PC-3 (cell line): ENCODE results near the gene GSTCD. TPM values are rescaled to one million over a fixed set of nuclear protein-coding genes. Genes with fewer than 3 reads are reported as not detected.
A peak's percentile ranks its signal among the peaks of the same experiment; 100 is the strongest.

ENCODE experiments used
- ATAC-seq: fragments of 200-7000 bp; cut with Tn5 transposase; 2 replicates; pipeline ENCODE4 v1.9.1; 2020; ENCODE audit warnings: mild to moderate bottlenecking, moderate library complexity
- BruUV-seq: library from RNA; stranded (reverse); fragments of 400-500 nt; replicated peaks from 2 replicates; lab custom pipeline; 2021; lab: Mats Ljungman, UMichigan
- CTCF ChIA-PET: fragments of 300-600 bp; sonication (Branson Sonifier 250); formaldehyde crosslinking; loops from one replicate; lab custom pipeline; 2022; ENCODE audit warnings: antibody characterized with exemption; lab: Charles Lee
- POLR2A ChIA-PET: fragments of 300-600 bp; sonication (Branson Sonifier 250); formaldehyde crosslinking; loops from one replicate; lab custom pipeline; 2022; ENCODE audit warnings: antibody characterized with exemption; ENCODE audit not compliant: unreplicated experiment; lab: Charles Lee
- DNase-seq: peaks from one replicate; pipeline ENCODE4 v3.0.0-alpha.2; 2015
- H2AFZ ChIP-seq: fragments of 300-600 bp; sonication (generic); 2 replicates; pipeline ENCODE4 v1.6.0; 2016; ENCODE audit warnings: antibody characterized with exemption, low read length
- H3F3A ChIP-seq: fragments of 300-600 bp; sonication (generic); one replicate; pipeline ENCODE4 v1.6.0; 2017; ENCODE audit warnings: antibody characterized with exemption, low read length, control low read depth, mild to moderate bottlenecking; ENCODE audit not compliant: unreplicated experiment
- H3K27ac ChIP-seq: fragments of 300-600 bp; sonication (generic); 2 replicates; pipeline ENCODE4 v1.5.1; 2016; ENCODE audit warnings: mild to moderate bottlenecking, low read length
- H3K27me3 ChIP-seq: fragments of 300-600 bp; sonication (generic); 2 replicates; pipeline ENCODE4 v1.6.1; 2016; ENCODE audit warnings: low read length, mixed read lengths
- H3K36me3 ChIP-seq: fragments of 300-600 bp; sonication (generic); 2 replicates; pipeline ENCODE4 v1.6.1; 2016; ENCODE audit warnings: low read depth, mixed run types, low read length, mixed read lengths
- H3K4me1 ChIP-seq: fragments of 300-600 bp; sonication (generic); 2 replicates; pipeline ENCODE4 v1.5.1; 2016; ENCODE audit warnings: low read length; ENCODE audit not compliant: insufficient read depth
- H3K4me2 ChIP-seq: fragments of 300-600 bp; sonication (generic); 2 replicates; pipeline ENCODE4 v1.6.0; 2016; ENCODE audit warnings: low read length
- H3K4me3 ChIP-seq: fragments of 300-600 bp; sonication (generic); 2 replicates; pipeline ENCODE4 v1.5.1; 2016; ENCODE audit warnings: mild to moderate bottlenecking, low read length, mixed read lengths
- H3K79me2 ChIP-seq: fragments of 300-600 bp; sonication (generic); 2 replicates; pipeline ENCODE4 v1.6.1; 2017; ENCODE audit warnings: low read length, mixed read lengths
- H3K9ac ChIP-seq: fragments of 300-600 bp; sonication (generic); 2 replicates; pipeline ENCODE4 v1.6.0; 2016; ENCODE audit warnings: mild to moderate bottlenecking, low read length
- H3K9me2 ChIP-seq: fragments of 300-600 bp; sonication (generic); replicated peaks from 2 replicates; pipeline ENCODE4 v1.6.1; 2016; ENCODE audit warnings: mixed run types, low read length, mixed read lengths
- H3K9me3 ChIP-seq: fragments of 300-600 bp; sonication (generic); 2 replicates; pipeline ENCODE4 v1.6.1; 2016; ENCODE audit warnings: low read length, mixed read lengths
- H4K20me1 ChIP-seq: fragments of 300-600 bp; sonication (generic); 2 replicates; pipeline ENCODE4 v1.6.1; 2016; ENCODE audit warnings: low read length, mixed read lengths
- CTCF ChIP-seq: fragments of 300-600 bp; sonication (generic); conservative IDR thresholded peaks from 2 replicates; pipeline ENCODE4 v1.5.1; 2017; ENCODE audit warnings: antibody characterized with exemption, low read depth, mild to moderate bottlenecking, low read length
- EZH2 ChIP-seq: fragments of 300-600 bp; sonication (generic); IDR thresholded peaks from one replicate; pipeline ENCODE4 v1.6.1; 2017; ENCODE audit warnings: antibody characterized with exemption, mild to moderate bottlenecking, low read length; ENCODE audit not compliant: unreplicated experiment
- EZH2phosphoT487 ChIP-seq: fragments of 300-600 bp; sonication (generic); IDR thresholded peaks from 2 replicates; pipeline ENCODE4 v1.6.1; 2018; ENCODE audit warnings: mild to moderate bottlenecking, antibody characterized with exemption, low read length, borderline replicate concordance
- intact Hi-C: fragments of 100-400 bp; cut with micrococcal nuclease; formaldehyde crosslinking; loops from 2 replicates; pipeline ENCODE4 v1.9.0; 2023
- total RNA-seq: library from RNA; depleted of rRNA; stranded (reverse); fragments of >200 nt; gene quantifications from 2 replicates; pipeline ENCODE4 v1.2.3, GENCODE V29; 2014

The GSTCD gene
- total RNA-seq, 1 experiment from 2014 or later = 12.1 TPM

GRCh38 chr4:105808750-105809041, 100.1 kb downstream of the GSTCD start:
- no peak for TF ChIP-seq CTCF
- TF ChIP-seq EZH2 = no peak
- no peak for TF ChIP-seq EZH2phosphoT487
- ChIA-PET POLR2A (no interaction called here), CTCF (no interaction called here)
- Histone ChIP-seq H3K27ac (no peak overlapping the region), H3K9me2 (no peaks in the 10 kb centered on the region), H3K4me3 (no peak overlapping the region), H3K27me3 (no peaks in the 10 kb centered on the region), H3K9ac (no peak overlapping the region), H4K20me1 (no peaks in the 10 kb centered on the region), H3K4me2 (no peak overlapping the region), H3K9me3 (no peaks in the 10 kb centered on the region), H2AFZ (no peak overlapping the region), H3K36me3 (no peaks in the 10 kb centered on the region), H3F3A (no peaks in the 10 kb centered on the region), H3K79me2 (no peaks in the 10 kb centered on the region), H3K4me1 (peaks cover 6% of the 10 kb centered on the region; the same call in 1 of the 2 replicates)
- BruUV-seq = no TSS peak
- DNase-seq = no peak
- intact Hi-C loops = no loop called here
- peak; percentile 46 for ATAC-seq

GRCh38 chr4:105815701-105816100, 107.1 kb downstream of the GSTCD start:
- no TSS peak for BruUV-seq
- Histone ChIP-seq H3K79me2 (no peaks in the 10 kb centered on the region), H3K9me2 (no peaks in the 10 kb centered on the region), H3K27ac (no peak overlapping the region), H3K4me2 (no peak overlapping the region), H3K9me3 (no peaks in the 10 kb centered on the region), H3K4me1 (peaks cover 5% of the 10 kb centered on the region; the same call in 1 of the 2 replicates), H3K4me3 (no peak overlapping the region), H3K9ac (no peak overlapping the region), H2AFZ (no peak overlapping the region), H4K20me1 (no peaks in the 10 kb centered on the region), H3K36me3 (no peaks in the 10 kb centered on the region), H3K27me3 (no peaks in the 10 kb centered on the region), H3F3A (no peaks in the 10 kb centered on the region)
- no peak for TF ChIP-seq CTCF
- TF ChIP-seq EZH2phosphoT487 = no peak
- TF ChIP-seq EZH2 = no peak
- intact Hi-C loops = no loop called here
- ATAC-seq (no peak), DNase-seq (no peak)
- CTCF ChIA-PET = no interaction called here
- POLR2A ChIA-PET = no interaction called here

GRCh38 chr4:105822061-105822460, 113.5 kb downstream of the GSTCD start:
- no peak for ATAC-seq
- no peak overlapping the region for H2AFZ ChIP-seq
- TF ChIP-seq EZH2 (no peak), CTCF (no peak), EZH2phosphoT487 (no peak)
- no peaks in the 10 kb centered on the region for H3K27me3 ChIP-seq
- ChIA-PET CTCF (no interaction called here), POLR2A (no interaction called here)
- no peak overlapping the region for H3K4me2 ChIP-seq
- intact Hi-C loops = no loop called here
- H3K9me3 ChIP-seq = no peaks in the 10 kb centered on the region
- no peaks in the 10 kb centered on the region for H3K9me2 ChIP-seq
- no peaks in the 10 kb centered on the region for H3F3A ChIP-seq
- no peak overlapping the region for H3K4me3 ChIP-seq
- DNase-seq = no peak
- H3K36me3 ChIP-seq = no peaks in the 10 kb centered on the region
- H3K27ac ChIP-seq = no peak overlapping the region
- H3K79me2 ChIP-seq = no peaks in the 10 kb centered on the region
- no TSS peak for BruUV-seq
- no peak overlapping the region for H3K9ac ChIP-seq
- H3K4me1 ChIP-seq = no peaks in the 10 kb centered on the region
- H4K20me1 ChIP-seq = no peaks in the 10 kb centered on the region
